Measurements from ENCODE around the gene CCDC30. TPM values are rescaled to one million over a fixed set of nuclear protein-coding genes. Genes with fewer than 3 reads are reported as not detected.
"Not testable (repeated sequence)": the region's sequence is repeated elsewhere in the genome, so short reads cannot be mapped to it uniquely, and the experiment has no call there.

The CCDC30 gene
- total RNA-seq, 1 donor from 2014 or later: 0.40 TPM

DNA sequence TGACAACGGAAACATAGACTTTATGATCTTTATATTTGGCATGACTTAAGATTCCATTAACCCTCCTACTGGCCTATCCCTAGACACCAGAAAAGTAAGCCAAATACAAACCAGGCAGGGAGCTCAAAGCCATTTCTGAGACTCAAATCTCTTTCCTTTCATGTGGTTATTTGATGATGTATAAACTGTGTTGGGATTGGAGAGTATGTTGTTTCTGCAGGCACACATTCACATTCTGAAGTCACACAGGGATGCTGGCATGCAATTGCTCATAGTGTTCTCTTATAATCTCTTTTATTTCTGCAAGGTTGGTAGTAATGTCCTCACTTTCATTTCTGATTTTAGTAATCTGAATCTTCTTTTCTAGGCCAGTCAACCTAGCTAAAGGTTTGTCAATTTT, 13.0 kb upstream of the CCDC30 start:
- DNase-seq (ENCODE audit: low read depth in 2 of 2): no peak

- no peak for DNase-seq (ENCODE audit: low read depth in 2 of 2)
These were observed 9.7 kb upstream of the CCDC30 start for GRCh38 chr1:42453386-42453785.

GRCh38 chr1:42454403-42454802, 8.7 kb upstream of the CCDC30 start:
- DNase-seq (ENCODE audit: low read depth in 2 of 2): no peak

DNA sequence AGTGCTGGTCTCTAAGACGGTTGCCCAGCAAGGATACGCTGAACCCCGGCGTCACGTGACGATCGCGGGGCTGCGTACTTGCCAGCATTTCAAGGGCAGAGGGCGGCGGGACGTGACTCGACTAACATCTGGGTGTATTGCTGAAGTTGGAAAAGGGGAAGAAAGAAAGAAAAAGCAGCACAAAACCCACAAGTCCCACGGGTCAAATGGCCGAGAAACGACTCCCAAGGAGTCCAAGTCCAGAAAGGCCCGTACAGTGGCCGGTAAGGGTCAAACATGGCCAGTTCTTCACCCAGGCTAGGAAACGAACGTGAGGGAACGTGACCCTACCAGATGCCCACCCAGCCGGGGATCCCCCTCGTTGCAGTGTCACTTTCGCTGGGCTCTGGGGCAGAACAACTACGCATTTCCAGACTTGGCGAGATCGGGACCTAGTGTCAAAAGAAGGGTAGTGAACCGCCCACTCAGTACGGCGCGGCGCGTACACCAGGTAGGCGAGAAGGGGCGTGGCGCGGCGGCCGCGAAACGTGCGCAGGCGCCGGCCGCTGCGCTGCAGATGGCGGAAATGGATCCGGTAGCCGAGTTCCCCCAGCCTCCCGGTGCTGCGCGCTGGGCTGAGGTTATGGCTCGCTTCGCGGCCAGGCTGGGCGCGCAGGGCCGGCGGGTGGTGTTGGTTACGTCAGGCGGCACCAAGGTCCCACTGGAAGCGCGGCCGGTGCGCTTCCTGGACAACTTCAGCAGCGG, 6.9 kb upstream of the CCDC30 start, which contains the start of the genes PPCS and ZMYND12:
Gene PPCS, plus strand, starts transcription at position 534 of the 744 bp plus-strand sequence. Its CDS starts 23 bp downstream, at position 557.
Gene ZMYND12, minus strand, starts transcription at position 13 of the 744 bp plus-strand sequence. CDS start 25 bp downstream, outside the sequence.
- DNase-seq (ENCODE audit: low read depth in 2 of 2): peak; percentile 80 to 89

- DNase-seq (ENCODE audit: low read depth in 2 of 2): peak in 1 of 2 donors; percentile 69
These were observed 6.4 kb upstream of the CCDC30 start for GRCh38 chr1:42456754-42457089.

DNA sequence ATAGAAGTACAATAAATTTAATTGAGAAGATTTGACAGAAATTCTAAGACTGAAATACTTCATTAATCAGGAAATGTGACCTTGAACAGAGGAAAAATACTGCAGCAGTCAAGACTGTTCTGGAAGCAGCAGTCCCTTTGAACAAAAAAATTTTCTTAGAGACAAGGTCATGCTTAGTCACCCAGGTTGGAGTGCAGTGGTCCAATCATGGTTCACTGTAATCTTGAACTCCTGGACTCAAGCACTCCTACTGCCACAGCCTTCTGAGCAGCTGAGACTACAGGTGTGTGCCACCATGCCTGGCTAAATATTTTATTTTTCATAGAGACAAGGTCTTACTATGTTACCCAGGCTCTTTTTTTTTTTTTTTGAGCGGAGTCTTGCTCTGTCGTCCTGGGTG, 1.9 kb upstream of the CCDC30 start:
- DNase-seq (ENCODE audit: low read depth in 2 of 2): no peak

DNA sequence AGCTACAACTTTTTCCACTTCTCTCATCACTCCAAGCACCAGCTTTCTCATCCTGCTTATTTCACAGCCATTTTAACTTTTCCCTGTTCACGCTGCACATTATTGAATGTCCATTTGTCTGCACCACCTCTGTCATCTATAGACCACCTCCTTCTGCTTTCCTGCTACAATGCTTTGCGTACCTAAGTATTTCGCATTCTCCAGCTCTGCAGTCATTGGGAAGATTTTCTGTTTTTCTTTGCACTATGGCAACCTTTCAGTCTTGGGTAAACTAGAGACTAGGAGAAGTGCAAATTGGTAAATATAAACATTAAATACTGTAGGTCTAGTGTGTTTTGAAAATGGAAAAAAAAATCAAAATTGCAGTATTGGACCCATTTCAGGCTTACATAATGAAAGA, 835 bp downstream of the CCDC30 start:
- DNase-seq (ENCODE audit: low read depth in 2 of 2): no peak

GRCh38 chr1:42466030-42466429, 2.9 kb downstream of the CCDC30 start:
- DNase-seq (ENCODE audit: low read depth in 2 of 2): no peak

- no peak for DNase-seq (ENCODE audit: low read depth in 2 of 2)
These were observed 6.6 kb downstream of the CCDC30 start for GRCh38 chr1:42469727-42470126.

GRCh38 chr1:42476605-42477004, 13.5 kb downstream of the CCDC30 start:
- DNase-seq (ENCODE audit: low read depth in 2 of 2): no peak

- not testable (repeated sequence) for DNase-seq (ENCODE audit: low read depth in 2 of 2)
These were observed 14.3 kb downstream of the CCDC30 start for GRCh38 chr1:42477354-42477753.

- DNase-seq (ENCODE audit: low read depth in 2 of 2): no peak
These were observed 14.7 kb downstream of the CCDC30 start for GRCh38 chr1:42477775-42478174.

DNA sequence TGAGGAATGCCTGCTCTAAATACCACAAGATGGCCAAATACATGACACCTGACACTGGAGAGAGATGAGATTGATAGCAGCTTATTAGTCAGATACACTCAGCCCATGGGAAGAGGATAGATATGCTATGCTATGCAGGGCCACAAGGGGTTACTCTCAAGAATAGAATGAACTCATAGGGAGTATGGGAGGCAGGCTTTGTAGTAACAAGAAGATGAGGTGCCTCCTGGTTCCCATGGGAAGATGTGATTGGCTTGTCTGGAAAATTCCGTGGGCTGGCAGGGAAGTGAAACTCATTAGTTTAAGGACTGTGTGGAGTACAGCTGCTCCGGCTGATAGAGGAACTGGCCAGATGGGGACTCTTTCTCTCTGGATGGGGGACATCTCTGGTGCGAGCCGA, 16.5 kb downstream of the CCDC30 start:
- DNase-seq (ENCODE audit: low read depth in 2 of 2): no peak

DNA sequence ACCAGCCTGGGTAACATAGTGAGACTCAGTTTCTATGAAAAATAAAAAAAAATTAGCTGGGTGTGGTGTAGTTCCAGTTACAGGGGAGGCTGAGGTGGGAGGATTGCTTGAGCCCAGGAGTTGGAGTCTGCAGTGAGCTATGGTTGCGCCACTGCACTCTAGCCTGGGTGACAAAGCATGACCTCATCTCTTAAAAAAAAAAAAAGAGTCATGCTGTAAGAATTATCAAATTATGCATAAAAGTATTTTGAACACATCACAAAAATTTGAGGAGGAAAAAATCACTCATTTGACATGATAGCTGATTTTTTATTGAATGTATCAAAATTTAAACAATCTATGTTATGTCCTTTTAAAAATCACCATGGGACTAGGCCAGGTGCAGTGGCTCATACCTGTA, 17.8 kb downstream of the CCDC30 start:
- no peak for DNase-seq (ENCODE audit: low read depth in 2 of 2)

- DNase-seq (ENCODE audit: low read depth in 2 of 2): no peak
These were observed 19.6 kb downstream of the CCDC30 start for GRCh38 chr1:42482635-42483153.

- DNase-seq (ENCODE audit: low read depth in 2 of 2): peak; percentile 2 to 58
These were observed 21.3 kb downstream of the CCDC30 start for GRCh38 chr1:42484382-42484781.

DNA sequence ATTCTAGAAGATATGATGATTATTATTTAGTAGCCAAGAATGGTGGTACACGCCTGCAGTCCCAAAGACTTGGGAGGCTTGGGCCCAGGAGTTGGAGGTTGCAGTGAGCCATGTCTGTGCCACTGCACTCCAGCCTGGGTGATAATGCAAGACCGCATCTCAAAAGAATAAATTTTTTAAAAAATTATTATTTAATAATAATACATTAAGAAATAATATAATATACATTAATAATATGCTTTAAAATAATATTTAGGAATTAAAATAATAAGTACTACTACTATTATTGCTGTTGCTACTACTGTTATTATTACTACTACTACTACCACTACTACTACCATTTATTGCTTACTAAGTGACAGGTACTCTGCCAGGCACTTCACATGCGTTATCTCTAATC, 27.2 kb downstream of the CCDC30 start:
- no peak for DNase-seq (ENCODE audit: low read depth in 2 of 2)

- not testable (repeated sequence) for DNase-seq (ENCODE audit: low read depth in 2 of 2)
These were observed 38.9 kb downstream of the CCDC30 start for GRCh38 chr1:42502031-42502430.

- DNase-seq (ENCODE audit: low read depth in 2 of 2): no peak
These were observed 41.5 kb downstream of the CCDC30 start for GRCh38 chr1:42504535-42505128.

- no peak for DNase-seq (ENCODE audit: low read depth in 2 of 2)
These were observed 43.5 kb downstream of the CCDC30 start for GRCh38 chr1:42506576-42506975.

GRCh38 chr1:42511581-42512155, 48.6 kb downstream of the CCDC30 start:
- DNase-seq (ENCODE audit: low read depth in 2 of 2): peak; percentile 7 to 27

GRCh38 chr1:42518908-42519307, 55.8 kb downstream of the CCDC30 start:
- DNase-seq (ENCODE audit: low read depth in 2 of 2): peak in 1 of 2 donors; percentile 8

- DNase-seq (ENCODE audit: low read depth in 2 of 2): no peak
These were observed 60.1 kb downstream of the CCDC30 start for GRCh38 chr1:42523171-42523570.
